Measurements from ENCODE around the gene NPTXR. TPM values are rescaled to one million over a fixed set of nuclear protein-coding genes. Genes with fewer than 3 reads are reported as not detected.

Gene NPTXR
- total and polyA plus RNA-seq, 2 experiments from 2014 or later = 0.99 to 2.7 TPM

DNA sequence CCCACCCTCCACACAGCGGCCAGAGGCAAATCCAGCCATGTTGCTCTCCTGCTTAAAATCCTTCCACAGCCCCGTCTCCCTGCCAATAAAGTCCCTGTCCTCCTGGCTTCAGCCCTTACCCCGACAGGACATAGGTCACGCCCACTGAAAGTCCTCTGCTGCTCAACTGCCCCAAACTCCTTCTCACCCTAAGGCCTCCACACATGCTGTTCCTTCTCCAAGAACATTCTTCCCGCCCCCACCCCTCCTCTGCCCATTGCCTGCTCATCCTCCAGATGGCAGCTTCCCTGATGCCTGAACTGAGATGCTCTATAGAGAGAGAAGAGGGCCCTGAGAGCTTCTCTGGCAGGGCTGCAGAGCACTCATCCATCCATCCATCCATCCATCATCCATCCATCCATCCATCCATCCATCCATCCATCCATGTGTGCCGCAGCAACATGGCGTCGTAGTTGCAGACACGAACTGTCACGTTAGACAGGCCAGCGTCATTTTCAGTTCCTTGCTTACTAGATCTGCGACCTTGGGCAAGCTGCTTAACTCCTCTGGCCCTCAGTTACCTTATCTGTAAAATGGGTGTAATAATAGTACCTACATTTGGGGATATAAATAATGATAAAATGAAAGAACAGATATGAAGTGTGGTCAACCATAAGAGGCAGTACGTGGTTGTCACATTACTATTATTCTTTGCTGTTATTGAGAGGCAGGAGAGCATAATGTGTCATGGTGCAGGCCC is 9.4 kb downstream of the NPTXR start:
- Histone ChIP-seq H3K4me1 (ENCODE audit: insufficient read depth) (no peaks in the 10 kb centered on the region), H3K9me2 (ENCODE audit: insufficient read depth) (no peaks in the 10 kb centered on the region), H3K36me3 (ENCODE audit: low read depth) (no peaks in the 10 kb centered on the region), H3F3A (ENCODE audit: insufficient read depth) (no peaks in the 10 kb centered on the region), H3K79me2 (ENCODE audit: insufficient read depth) (no peaks in the 10 kb centered on the region), H3K4me2 (ENCODE audit: unreplicated experiment) (no peak overlapping the region), H2AFZ (no peak overlapping the region), H3K4me3 (no peak overlapping the region), H3K27ac (no peak overlapping the region), H4K20me1 (ENCODE audit: insufficient read depth) (no peaks in the 10 kb centered on the region), H3K9ac (no peak overlapping the region), H3K9me3 (ENCODE audit: low read depth) (no peaks in the 10 kb centered on the region), H3K27me3 (replicated peaks; ENCODE audit: insufficient read depth) (no peaks in the 10 kb centered on the region)
- TF ChIP-seq EZH2 (IDR thresholded peaks at IDR 0.05; ENCODE audit: insufficient read depth, poor library complexity, severe bottlenecking) (no peak), EZH2phosphoT487 (IDR thresholded peaks at IDR 0.05; ENCODE audit: insufficient read depth, low read depth) (no peak)
- in situ Hi-C loops (cut with MboI) = no loop called here
- 77 to 78% methylated on average over 12 to 13 of the region's 13 CpGs for WGBS, 2 experiments (ENCODE audit: low coverage in 1 of 2, low lambda C conversion rate in 2 of 2, missing lambda C conversion rate in 2 of 2)
- no peak for DNase-seq

DNA sequence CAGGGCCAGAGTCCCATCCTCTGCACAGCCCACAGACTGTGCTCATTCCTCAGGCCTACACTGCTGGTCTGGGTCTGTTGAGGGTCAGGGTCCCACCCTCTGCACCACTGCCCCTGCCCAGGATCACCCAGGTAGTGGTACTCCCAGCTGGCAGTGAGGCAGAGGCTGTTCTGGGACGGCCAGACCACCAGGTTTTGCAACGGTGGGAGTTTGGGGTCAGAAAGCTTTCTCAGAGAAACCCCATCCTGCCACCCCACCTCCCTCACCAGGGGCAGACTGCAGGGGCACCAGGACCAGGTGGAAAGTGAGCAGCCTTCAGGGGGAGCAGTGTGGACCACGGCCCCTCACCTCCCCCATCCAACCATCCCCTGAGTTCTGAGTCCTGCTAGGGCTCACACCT is 10.8 kb downstream of the NPTXR start:
- in situ Hi-C loops (cut with MboI) = no loop called here
- H3K27me3 ChIP-seq (replicated peaks; ENCODE audit: insufficient read depth) = no peaks in the 10 kb centered on the region
- H3K4me1 ChIP-seq (ENCODE audit: insufficient read depth) = no peaks in the 10 kb centered on the region
- TF ChIP-seq EZH2 (IDR thresholded peaks at IDR 0.05; ENCODE audit: insufficient read depth, poor library complexity, severe bottlenecking) (no peak), EZH2phosphoT487 (IDR thresholded peaks at IDR 0.05; ENCODE audit: insufficient read depth, low read depth) (no peak)
- H3K79me2 ChIP-seq (ENCODE audit: insufficient read depth) = no peaks in the 10 kb centered on the region
- no peaks in the 10 kb centered on the region for H3K9me3 ChIP-seq (ENCODE audit: low read depth)
- DNase-seq = no peak
- H2AFZ ChIP-seq = no peak overlapping the region
- H3K27ac ChIP-seq = no peak overlapping the region
- no peaks in the 10 kb centered on the region for H3F3A ChIP-seq (ENCODE audit: insufficient read depth)
- no peaks in the 10 kb centered on the region for H3K9me2 ChIP-seq (ENCODE audit: insufficient read depth)
- no peaks in the 10 kb centered on the region for H3K36me3 ChIP-seq (ENCODE audit: low read depth)
- H3K4me2 ChIP-seq (ENCODE audit: unreplicated experiment) = no peak overlapping the region
- H3K4me3 ChIP-seq = no peak overlapping the region
- no peak overlapping the region for H3K9ac ChIP-seq
- WGBS, 2 experiments (ENCODE audit: low coverage in 1 of 2, low lambda C conversion rate in 2 of 2, missing lambda C conversion rate in 2 of 2) = 64 to 71% methylated on average over 3 of the region's 3 CpGs
- no peaks in the 10 kb centered on the region for H4K20me1 ChIP-seq (ENCODE audit: insufficient read depth)

DNA sequence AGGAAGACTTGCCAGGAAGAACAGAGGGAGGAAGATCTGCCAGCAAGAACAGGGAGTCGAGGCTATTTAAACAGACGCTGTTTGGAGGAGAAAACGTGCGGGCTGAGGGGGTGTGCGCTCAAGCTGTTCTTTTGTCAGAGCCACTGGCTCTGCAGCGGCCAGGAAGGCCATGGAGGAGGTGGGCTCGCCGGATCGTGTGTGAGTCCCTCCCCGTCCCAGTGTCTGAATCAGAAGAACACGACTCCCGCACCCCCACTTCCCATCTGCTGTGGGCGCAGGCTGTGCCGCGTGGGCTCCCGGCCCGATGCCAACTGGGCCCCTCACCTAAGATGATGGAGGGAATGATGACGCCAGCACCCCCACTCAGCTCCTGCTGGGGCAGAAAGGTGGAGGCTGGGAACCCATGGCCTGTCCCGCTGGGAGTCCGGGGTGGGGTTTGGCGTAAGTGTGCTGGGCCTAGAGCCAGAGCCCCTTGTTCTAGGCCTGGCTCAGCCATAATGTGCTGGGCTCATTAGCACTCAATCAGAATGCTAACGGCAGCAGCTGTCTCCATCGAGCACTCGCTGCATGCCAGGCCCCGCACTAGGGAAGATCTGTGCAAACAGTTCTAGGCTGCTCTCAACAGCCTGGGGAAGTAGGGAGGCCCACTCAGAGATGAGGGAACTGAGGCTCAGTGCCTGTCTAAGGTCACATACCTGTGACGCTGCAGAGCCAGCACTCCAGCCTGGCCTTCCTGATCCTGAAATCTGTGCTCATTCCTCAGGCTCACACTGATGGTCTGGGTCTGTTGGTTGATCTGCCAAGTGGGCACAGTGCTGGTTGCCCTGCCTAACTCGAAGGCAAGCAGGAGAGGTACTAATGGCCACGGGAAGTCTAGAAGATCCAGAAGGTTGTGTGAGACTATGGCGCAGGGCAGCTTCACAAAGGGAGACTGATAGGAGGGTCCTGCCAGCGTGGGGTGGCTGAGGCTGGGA is 11.5 kb downstream of the NPTXR start:
- no peaks in the 10 kb centered on the region for H3K79me2 ChIP-seq (ENCODE audit: insufficient read depth)
- no peaks in the 10 kb centered on the region for H3K9me3 ChIP-seq (ENCODE audit: low read depth)
- H3K4me1 ChIP-seq (ENCODE audit: insufficient read depth) = no peaks in the 10 kb centered on the region
- no peak overlapping the region for H3K4me3 ChIP-seq
- no peaks in the 10 kb centered on the region for H3F3A ChIP-seq (ENCODE audit: insufficient read depth)
- in situ Hi-C loops (cut with MboI) = no loop called here
- H3K9ac ChIP-seq = no peak overlapping the region
- H2AFZ ChIP-seq = no peak overlapping the region
- no peak for TF ChIP-seq EZH2 (IDR thresholded peaks at IDR 0.05; ENCODE audit: insufficient read depth, poor library complexity, severe bottlenecking)
- no peak for TF ChIP-seq EZH2phosphoT487 (IDR thresholded peaks at IDR 0.05; ENCODE audit: insufficient read depth, low read depth)
- no peak for DNase-seq
- no peaks in the 10 kb centered on the region for H3K36me3 ChIP-seq (ENCODE audit: low read depth)
- no peaks in the 10 kb centered on the region for H3K27me3 ChIP-seq (replicated peaks; ENCODE audit: insufficient read depth)
- H3K9me2 ChIP-seq (ENCODE audit: insufficient read depth) = no peaks in the 10 kb centered on the region
- WGBS, 2 experiments (ENCODE audit: low coverage in 1 of 2, low lambda C conversion rate in 2 of 2, missing lambda C conversion rate in 2 of 2) = 65% methylated on average over 26 to 30 of the region's 30 CpGs
- no peaks in the 10 kb centered on the region for H4K20me1 ChIP-seq (ENCODE audit: insufficient read depth)
- H3K27ac ChIP-seq = no peak overlapping the region
- H3K4me2 ChIP-seq (ENCODE audit: unreplicated experiment) = no peak overlapping the region

DNA sequence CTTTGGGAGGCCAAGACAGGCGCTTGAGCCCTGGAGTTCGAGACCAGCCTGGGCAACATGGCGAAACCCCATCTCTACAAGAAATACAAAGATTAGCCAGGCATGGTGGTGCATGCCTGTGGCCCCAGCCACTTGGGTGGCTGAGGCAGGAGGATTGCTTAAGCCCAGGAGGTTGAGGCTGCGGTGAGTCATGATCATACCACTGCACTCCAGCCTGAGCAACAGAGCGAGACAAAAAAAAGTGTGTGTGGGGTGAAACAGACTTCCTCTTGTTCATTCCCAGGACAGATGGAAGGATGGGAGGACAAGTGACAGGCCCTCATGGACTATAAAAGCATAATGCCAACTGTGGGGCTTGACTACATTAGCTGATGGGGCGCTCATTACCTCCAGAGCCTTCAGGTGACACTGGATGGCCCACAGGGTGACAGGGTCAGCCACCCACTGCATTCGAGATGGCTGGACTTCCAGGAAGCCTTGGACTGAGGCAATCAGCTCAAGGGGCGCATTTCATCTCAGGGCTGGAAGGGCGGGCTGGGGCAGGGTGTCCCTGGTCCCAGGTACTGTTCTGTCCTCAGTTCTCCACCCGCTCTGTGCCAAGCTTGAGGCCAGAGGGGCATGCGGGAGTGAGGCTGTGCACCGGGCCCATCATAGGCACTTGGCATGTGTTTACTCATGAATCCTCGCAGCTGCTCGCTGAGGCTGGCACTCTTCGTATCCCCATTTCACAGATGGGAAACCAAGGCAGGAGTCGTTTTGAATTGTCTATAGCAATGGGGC is 12.5 kb downstream of the NPTXR start:
- no peaks in the 10 kb centered on the region for H3K9me3 ChIP-seq (ENCODE audit: low read depth)
- no peaks in the 10 kb centered on the region for H3K9me2 ChIP-seq (ENCODE audit: insufficient read depth)
- H3K79me2 ChIP-seq (ENCODE audit: insufficient read depth) = no peaks in the 10 kb centered on the region
- H3K4me2 ChIP-seq (ENCODE audit: unreplicated experiment) = no peak overlapping the region
- TF ChIP-seq EZH2phosphoT487 (IDR thresholded peaks at IDR 0.05; ENCODE audit: insufficient read depth, low read depth) (no peak), EZH2 (IDR thresholded peaks at IDR 0.05; ENCODE audit: insufficient read depth, poor library complexity, severe bottlenecking) (no peak)
- H3K9ac ChIP-seq = no peak overlapping the region
- H4K20me1 ChIP-seq (ENCODE audit: insufficient read depth) = no peaks in the 10 kb centered on the region
- DNase-seq = peak; percentile 72
- in situ Hi-C loops (cut with MboI) = no loop called here
- no peak overlapping the region for H3K4me3 ChIP-seq
- 79 to 82% methylated on average over 16 of the region's 16 CpGs for WGBS, 2 experiments (ENCODE audit: low coverage in 1 of 2, low lambda C conversion rate in 2 of 2, missing lambda C conversion rate in 2 of 2)
- H3K36me3 ChIP-seq (ENCODE audit: low read depth) = no peaks in the 10 kb centered on the region
- H3K27ac ChIP-seq = no peak overlapping the region
- no peaks in the 10 kb centered on the region for H3K4me1 ChIP-seq (ENCODE audit: insufficient read depth)
- H3F3A ChIP-seq (ENCODE audit: insufficient read depth) = no peaks in the 10 kb centered on the region
- H2AFZ ChIP-seq = no peak overlapping the region
- no peaks in the 10 kb centered on the region for H3K27me3 ChIP-seq (replicated peaks; ENCODE audit: insufficient read depth)

Measured in GM23248 (cell line).